ENCODE data around the gene DHTKD1.
A peak's percentile ranks its signal among the peaks of the same experiment; 100 is the strongest.
"Not testable (repeated sequence)": the region's sequence is repeated elsewhere in the genome, so short reads cannot be mapped to it uniquely, and the experiment has no call there.

The DHTKD1 gene

DNA sequence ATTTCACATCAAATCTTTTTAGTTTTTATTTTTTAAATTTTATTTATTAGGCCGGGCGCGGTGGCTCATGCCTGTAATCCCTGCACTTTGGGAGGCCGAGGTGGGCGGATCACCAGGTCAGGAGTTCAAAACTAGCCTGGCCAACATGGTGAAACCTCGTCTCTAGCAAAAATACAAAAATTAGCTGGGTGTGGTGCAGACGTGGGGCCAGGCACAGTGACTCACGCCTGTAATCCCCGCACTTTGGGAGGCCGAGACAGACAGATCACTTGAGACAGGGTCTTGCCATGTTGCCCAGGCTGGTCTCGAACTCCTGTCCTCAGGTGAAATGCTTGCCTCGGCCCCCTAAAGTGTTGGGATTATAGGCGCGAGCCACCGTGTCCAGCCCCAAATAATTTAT lies 2.7 kb downstream of the DHTKD1 start:
- not testable (repeated sequence) for DNase-seq

DNA sequence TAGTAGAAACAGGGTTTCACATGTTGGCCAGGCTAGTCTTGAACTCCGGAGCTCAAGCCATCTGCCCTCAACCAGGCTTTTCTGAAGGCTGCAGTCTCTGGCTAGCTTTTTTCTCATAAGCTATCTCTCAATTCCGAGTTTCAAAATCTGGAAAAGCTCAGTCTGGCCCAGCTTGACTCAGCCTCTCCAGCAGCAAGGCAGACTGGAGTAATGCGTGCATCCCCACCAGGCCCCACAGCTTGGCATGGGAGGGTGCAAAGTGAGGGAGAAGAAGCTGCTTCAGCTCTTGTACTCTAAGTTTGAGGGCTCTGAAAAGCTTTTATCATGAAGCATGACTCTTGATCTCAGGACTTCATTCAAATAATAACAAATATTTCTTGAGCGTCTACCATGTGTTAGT lies 4.8 kb downstream of the DHTKD1 start:
- DNase-seq = no peak

DNA sequence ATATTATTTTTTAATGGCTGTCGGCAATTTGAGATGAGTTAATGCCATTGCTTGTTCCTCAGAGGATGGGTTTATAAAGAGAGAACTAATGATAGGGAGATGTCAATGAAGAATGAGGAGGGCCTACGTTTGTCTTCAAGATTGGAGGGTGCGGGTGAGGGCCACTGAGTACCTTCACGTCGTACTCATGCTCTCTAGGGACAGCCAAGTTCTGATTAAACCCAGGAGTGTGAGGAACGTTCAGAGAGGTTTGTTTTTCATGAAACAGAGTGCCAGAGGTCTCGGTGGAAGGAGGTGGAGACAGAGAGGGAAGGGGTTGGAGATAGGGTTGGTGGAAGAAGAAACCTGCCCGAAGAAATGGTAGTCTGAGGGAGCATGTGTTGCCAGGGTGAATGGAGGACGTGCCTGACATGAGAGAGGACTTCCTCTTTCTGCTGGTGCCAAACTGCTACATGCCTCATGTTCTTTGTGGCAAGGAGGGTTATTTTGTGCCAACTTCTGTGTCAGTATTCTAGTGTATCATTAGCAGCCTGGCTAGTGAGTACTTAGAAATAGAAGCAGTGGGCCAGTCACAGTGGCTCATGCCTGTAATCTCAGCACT lies 8.9 kb downstream of the DHTKD1 start:
- no peak for DNase-seq

DNA sequence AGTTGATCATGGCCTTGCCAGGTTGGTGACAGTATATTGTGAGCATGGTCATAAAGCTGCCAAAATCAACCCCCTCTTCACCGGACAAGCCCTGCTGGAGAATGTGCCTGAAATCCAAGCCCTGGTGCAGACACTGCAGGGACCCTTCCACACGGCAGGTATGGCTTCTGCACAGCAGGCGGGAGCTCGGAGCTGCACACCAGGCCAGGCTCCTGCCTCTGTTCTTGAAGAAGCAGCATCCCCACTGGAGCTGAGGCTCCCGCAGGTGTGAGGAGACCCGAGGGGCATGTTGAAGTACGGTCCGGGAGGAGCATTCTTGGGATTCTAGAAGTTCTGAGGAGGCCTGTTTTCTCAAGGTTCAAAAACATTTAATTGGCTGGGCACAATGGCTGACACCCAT lies 12.7 kb downstream of the DHTKD1 start:
- no peak for DNase-seq

DNA sequence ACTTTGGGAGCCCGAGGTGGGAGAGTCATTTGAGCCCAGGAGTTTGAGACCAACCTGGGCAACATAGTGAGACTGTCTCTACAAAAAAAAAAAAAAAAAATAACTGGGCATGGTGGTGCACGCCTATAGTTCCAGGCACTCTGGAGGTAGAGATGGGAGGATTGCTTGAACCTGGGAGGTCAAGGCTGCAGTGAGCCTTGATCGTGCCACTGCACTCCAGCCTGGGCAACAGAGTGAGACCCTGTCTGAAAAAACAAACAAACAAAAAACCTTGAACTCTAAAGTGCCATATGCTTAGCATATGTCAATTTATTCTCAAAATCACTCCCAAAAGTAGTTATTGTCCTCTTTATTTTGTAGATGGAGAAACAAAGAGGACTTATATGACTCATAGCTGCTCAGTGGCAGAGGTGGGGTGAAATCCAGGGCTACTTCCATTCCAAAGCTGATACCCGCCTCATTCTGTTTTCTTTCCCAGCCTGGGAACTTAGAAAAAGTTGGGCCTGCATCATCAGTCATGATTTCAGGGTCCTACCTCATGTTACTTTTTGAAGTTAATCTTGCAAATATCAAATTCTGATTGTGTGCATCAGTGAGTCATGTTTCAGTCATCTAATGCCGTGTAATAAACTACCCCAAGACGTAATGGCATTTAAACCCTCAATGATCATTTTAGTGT lies 13.3 kb downstream of the DHTKD1 start:
- DNase-seq = no peak

DNA sequence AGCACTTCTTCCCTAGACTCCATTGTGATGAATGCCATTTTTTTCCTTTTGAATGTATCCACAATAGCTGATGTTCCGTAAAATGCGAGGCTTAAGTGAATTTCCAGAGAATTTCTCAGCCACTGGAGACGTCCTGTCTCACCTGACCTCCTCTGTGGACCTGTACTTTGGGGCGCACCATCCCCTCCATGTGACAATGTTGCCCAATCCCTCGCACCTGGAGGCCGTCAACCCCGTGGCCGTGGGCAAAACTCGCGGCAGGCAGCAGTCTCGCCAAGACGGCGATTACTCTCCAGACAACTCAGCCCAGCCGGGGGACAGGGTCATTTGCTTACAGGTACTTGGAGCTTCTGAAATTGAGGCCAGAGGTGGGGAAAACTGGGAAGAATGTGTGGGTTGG lies 20.2 kb downstream of the DHTKD1 start:
- no peak for DNase-seq

DNA sequence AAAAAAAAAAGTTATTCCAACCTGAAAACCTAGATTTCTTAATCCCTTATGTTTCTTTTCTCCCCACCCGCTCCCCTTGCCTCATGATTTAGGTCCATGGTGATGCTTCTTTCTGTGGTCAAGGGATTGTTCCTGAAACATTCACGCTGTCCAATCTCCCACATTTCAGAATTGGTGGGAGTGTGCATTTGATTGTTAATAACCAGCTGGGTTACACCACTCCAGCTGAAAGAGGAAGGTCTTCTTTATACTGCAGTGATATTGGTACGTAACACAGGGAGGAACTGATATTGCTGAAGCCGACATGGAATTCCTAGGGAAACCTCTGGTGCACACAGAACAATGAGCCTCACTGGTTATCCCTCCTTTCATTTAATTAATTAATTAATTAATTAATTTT lies 22.7 kb downstream of the DHTKD1 start:
- no peak for DNase-seq

DNA sequence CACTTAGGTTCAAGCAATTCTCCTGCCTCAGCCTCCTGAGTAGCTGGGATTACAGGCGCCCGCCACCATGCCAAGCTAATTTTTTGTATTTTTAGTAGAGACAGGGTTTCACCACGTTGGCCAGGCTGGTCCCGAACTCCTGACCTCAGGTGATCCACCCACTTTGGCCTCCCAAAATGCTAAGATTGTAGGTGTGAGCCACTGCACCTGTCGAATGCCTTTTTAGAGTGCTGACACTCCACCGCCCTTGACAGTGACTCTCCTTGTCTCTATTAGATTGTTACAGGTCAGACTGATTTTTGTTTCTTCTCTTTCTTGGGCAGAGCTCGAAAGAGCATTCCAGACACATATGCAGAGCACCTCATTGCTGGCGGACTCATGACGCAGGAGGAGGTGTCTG lies 28.6 kb downstream of the DHTKD1 start:
- not testable (repeated sequence) for DNase-seq

DNA sequence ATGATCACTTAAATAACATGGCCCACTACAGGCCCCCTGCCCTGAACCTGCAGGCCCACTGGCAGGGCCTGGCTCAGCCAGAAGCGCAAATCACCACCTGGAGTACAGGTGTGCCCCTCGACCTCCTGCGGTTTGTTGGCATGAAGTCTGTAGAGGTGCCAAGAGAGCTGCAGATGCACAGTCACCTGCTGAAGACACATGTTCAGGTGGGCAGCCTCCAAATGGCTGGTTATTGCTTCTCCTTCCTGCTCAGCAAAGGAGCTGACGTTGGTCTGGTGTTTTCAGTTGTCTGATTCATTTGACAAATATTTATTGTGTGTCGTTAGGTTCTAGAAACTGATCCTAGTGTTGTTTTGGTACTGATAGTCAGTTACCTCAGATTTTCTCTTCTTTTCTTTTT lies 29.0 kb downstream of the DHTKD1 start:
- DNase-seq = no peak

DNA sequence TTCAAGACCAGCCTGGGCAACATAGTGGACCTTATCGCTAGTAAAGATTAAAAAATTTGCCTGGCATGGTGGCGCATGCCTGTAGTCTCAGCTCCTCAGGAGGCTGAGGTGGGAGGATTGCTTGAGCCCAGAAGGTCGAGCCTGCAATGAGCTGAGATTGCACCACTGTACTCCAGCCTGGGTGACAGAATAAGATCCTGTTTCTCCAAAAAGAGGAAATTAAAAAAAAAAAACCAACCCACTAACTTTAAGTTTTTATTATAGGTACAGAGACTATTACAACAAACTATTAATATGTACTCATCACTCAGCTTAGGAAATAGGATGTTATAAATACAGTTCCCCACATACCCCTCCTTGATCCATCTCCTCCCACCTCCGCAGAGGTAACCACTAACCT lies 30.2 kb downstream of the DHTKD1 start:
- no peak for DNase-seq

DNA sequence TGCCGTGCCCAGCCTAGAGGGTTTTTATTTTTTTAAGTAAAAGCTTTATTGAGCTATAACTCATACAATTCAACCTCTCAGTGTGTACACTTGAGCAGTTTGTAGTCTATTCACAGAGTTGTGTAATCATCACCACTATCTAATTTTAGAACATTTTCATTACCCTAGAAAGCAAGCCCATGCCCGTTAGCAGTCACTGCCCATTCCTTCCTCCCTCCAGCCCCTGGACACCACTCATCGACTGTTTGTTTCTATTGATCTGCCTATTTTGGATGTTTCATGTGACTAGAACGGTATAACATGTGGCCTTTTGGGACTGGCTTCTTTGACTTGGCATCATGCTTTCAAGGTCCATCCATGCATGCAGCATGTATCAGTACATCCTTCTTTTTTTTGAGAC lies 35.0 kb downstream of the DHTKD1 start:
- no peak for DNase-seq

DNA sequence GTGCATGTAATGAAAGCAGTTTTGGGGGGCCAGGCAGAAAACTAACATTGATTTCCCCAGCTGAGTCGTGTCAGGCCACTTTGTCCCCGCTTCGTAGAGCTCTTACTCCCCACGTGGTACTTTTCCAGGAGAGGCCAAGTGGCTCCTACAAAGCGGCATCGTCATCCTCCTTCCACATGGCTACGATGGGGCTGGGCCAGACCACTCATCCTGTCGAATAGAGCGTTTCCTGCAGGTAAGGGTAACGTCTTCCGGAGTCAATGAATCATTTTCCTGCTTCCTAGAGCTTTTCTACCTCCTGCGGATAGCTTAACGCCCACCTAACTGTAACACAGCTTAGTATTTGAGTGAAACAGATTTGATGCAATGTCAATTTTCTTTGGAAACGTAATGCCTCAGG lies 39.0 kb downstream of the DHTKD1 start:
- DNase-seq = no peak

DNA sequence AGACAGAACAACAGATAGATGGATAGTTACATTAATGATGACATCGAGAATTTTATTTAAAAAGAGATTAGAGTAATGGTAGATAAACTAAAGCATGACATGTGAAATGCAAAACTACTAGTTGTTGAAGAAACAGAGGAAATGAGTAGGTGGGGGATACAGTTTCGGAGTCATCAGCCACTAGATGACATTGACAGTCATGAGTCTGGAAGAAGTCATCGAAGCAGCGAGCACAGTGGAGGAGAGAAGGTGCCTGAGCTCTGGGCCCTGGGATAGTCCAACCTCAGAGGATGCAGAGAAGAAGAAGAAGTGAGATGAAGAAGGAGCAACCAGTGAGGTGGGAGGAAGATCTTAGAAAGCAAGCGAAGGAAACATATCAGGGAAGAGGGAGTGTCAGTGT lies 40.5 kb downstream of the DHTKD1 start:
- no peak for DNase-seq

DNA sequence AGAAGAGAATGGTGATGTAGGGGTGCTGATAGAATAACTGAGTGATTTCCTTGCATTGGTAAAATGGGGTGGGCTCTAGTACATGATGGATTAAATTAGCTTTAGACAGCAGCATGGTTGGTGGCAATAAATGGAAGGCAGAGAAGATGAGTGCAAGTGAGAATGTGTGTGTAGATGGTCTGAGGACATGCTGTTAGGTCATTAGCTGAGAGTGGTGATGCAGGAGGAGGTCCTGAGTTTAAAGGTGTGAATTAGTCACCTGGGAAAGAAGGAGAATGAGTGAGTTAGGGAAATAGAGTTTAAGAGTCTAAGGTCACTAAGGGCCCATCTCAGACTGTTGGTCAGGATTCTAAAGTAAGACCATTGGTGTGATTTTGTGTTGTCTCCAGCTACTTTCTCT lies 42.8 kb downstream of the DHTKD1 start:
- no peak for DNase-seq

DNA sequence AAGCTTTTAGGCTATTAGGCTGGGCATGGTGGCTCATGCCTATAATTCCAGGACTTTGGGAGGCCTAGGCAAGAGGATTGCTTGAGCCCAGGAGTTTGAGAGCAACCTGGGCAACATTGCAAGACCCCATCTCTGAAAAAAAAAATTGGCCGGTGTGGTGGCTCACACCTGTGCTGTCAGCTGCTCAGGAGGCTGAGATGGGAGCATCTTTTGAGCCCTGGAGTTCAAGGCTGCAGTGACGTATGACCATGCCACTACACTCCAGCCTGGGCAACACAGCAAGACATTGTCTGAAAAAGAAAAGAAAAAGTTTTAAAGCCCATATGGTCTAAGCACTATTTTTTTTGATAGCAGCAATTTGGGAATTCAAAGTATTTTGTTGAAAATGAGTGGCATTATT lies 44.9 kb downstream of the DHTKD1 start:
- DNase-seq = no peak

DNA sequence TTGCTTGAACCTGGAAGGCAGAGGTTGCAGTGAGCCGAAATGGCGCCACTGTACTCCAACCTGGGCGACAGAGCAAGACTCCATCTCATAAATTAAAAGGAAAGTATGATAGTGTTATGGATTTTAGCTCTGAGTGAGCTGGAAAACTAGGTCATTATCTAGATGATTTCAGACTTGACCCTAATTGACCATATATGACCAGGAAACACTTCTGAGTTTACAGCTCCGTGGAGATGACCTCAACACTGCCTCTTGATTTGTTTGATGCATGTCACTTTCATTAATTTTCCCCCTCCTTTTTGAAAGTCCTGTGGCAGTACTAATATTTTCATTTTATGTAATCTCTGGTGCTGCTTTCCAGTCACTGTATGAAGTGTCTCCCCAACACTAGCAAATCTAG lies 52.9 kb downstream of the DHTKD1 start:
- DNase-seq = no peak

DNA sequence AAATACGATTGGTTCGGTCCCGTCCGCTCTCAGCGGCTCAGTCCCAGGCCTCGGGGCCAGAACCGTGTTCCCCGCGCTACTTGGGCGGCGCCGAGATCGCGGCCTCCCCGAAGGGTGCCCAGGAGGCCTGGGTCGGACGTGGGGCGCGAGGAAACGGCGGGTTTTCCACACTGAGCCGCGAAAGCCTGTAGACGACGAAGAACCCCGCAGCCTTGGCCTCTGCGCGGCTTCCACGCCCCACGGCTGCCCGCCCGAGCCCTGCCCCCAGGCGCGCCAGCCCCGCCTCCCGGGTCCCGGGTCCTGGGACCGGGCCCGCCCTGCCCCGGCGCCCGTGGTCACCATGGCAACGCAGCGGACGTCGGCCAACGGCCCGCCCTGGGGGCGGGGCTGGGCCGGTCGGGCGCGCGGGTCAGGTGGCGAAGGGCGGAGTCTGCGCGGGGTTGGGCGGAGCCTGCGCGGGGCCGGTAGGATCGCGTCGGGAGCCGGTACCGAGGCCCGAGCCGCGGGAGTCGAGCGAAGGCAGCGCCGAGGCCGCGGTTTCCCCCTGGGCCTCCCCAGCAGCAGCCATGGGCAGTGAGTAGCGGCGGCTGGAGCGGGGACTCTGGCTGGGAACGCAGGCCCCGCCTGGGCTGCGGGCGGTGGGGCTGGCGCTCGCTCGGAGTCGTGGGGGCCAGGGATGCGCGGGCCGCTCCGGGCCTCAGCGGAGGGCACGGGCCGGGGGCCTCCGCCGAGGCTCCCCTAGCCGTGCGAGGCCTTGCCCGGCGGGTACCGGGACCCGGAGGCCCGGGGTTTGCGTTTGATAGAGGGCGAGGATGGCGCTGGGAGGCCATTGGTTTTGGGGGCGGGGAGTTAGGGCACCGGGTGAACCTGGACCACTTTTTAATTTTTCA lies 60.7 kb downstream of the DHTKD1 start, which contains the start of gene SEC61A2:
TSS of gene SEC61A2 (plus strand) at position 456 of the 890 bp plus-strand sequence. CDS start at position 567, 111 bp downstream.
- DNase-seq = peak; percentile 100

DNA sequence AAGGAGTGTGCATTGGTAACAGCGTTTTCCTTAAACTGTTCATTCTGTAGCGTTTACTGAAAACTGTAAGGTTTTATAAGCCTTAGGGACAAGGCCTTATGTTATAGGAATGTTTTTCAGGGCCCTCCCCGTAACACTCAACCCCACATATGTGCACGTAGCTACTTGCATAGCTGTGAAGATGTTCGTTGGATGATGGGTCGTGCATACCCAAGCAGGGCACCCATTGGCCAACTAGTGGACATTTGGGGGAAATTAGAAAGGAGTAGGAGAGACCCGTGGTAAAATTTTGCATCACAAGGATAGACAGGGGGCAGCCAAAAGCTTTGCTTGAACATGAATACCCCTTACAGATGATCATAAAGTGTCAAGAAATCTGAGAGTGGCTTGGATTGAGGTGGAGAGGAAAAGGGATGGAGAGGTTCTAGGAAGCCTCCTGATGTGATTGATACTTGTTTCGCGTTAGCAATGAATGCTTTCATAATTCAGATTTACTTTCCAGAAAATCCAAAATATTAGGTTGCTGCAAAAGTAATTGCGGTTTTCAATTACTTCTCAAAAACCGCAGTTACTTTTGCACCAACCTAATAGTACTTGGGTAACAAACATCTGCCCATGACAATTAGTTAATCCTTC lies 61.6 kb downstream of the DHTKD1 start:
- DNase-seq = no peak

DNA sequence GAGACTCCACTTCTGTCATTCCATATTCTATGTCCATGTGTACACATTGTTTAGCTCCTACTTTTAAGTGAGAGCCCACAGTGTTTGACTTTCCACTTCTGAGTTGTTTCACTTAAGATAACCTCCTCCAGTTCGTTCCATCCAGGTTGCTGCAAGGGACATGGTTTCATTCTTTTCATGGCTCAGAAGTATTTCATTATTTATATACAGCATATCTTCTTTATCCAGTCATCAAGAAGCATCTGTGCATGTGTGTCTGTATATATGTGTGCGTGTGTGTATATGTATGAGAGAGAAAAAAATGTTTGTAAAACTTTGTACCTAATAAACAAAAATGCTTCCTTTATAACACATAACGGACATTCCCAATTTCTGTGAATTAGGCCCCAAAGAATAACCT lies 66.9 kb downstream of the DHTKD1 start:
- DNase-seq = no peak

DNA sequence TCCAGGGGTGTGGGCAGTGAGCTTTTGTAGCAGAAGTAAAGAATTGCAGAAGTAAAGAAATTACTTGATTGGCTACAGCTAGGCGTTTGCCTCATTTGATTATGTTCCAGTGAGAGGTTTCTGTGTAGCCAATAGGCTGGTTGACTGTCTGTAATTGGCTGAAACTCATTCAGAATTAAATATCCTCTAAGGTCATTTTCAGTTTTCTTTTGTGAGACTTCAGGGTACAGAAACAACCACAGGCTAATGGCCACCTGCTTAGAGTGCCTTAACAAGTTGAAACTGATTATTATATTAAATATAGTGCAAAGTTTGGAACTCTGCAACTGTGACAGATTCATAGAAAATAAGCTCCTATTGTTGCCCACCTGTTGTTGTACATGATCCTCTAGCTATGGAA lies 71.3 kb downstream of the DHTKD1 start:
- DNase-seq = no peak

DNA sequence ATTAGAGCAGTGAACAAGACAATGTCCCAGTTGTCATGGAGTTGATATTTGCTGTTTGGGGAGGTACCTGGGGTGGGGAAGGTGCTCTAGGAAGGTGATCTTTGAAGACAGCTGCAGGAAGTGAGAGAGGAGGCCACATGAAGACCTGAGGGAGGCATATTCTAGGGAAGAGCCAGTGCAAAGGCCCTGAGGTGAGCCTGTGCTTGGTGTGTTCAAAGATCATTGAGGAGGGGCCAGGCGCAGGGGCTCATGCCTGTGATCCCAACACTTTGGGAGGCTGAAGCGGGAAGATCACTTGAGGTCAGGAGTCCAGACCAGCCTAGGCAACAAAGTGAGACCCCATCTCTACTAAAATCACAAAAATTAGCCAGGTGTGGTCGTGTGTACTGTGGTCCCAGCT lies 75.8 kb downstream of the DHTKD1 start:
- no peak for DNase-seq

DNA sequence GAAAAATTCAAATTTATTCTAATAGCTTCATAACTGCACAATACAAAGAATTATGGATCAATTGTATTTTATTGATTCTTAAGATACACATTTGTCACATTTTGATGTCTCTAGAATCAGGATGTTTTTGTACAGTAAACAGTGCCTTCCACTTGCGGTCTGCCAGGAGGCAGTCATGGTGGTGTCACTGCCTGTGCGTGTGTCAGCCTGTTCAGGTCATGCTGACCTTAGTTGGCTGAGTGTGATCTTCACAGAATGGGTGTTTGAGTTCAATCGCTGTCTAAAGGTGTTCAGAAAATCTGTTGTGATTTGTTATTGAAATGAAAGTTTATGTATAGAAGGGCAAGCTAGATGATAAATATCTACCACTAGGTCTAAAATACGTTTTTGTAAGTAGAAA lies 81.4 kb downstream of the DHTKD1 start:
- no peak for DNase-seq

DNA sequence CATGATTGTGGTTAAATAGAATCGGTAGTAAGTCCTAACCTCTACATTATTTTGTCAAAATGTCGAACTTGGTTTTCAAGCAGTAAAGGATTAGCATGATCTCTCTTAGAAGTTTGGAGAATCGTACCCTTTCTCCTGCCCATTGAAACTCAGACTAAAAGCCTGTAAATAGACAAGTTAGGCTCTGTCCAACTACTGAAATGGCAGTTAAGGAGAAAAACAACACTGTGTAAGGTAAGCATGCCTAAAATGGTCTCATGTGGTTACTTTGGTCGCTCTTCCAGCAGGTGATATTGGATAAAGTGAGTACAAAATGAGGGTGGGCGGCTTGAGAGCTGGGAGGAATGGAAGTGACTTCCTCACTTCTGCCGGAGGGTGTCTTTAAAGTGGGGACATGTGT lies 85.8 kb downstream of the DHTKD1 start:
- DNase-seq = no peak
